PFSK-1 (cell line): Measurements from ENCODE around the gene TPH1.

Source experiments
- FOXP2 ChIP-seq: optimal IDR thresholded peaks from 2 replicates; pipeline ENCODE3; 2011; ENCODE audit warnings: borderline replicate concordance, control low read depth, inconsistent platforms; ENCODE audit not compliant: insufficient read depth; ENCODE audit errors: extremely low read length, extremely low read depth
- POLR2AphosphoS5 ChIP-seq: IDR thresholded peaks from 2 replicates; pipeline ENCODE4 v1.6.1; 2012; ENCODE audit warnings: low read depth, mild to moderate bottlenecking, control low read depth, low read length, moderate library complexity
- REST ChIP-seq, 2 experiments: IDR thresholded peaks; 2 replicates each; pipeline versions ENCODE4 v1.6.1 to v1.8.0; 2011 to 2012; ENCODE audit warnings: low read depth in 2 of 2, low read length in 2 of 2, control low read depth in 1 of 2, inconsistent platforms in 1 of 2, mild to moderate bottlenecking in 1 of 2, moderate library complexity in 1 of 2; ENCODE audit not compliant: insufficient read depth in 1 of 2
- SIN3A ChIP-seq: IDR thresholded peaks from 2 replicates; pipeline ENCODE4 v1.6.1; 2012; ENCODE audit warnings: mild to moderate bottlenecking, low read length, moderate library complexity, borderline replicate concordance; ENCODE audit not compliant: insufficient read depth
- TAF1 ChIP-seq: IDR thresholded peaks from 2 replicates; pipeline ENCODE4 v1.6.1; 2012; ENCODE audit warnings: low read length, control low read depth, borderline replicate concordance; ENCODE audit not compliant: insufficient read depth

Gene TPH1

GRCh38 chr11:18081551-18081950, 35.5 kb upstream of the TPH1 start:
- TF ChIP-seq TAF1 (no peak), SIN3A (no peak), REST (IDR thresholded peaks at IDR 0.05; ENCODE audit: insufficient read depth in 1 of 2, low read depth in 2 of 2, low read length in 2 of 2) (no peak), POLR2AphosphoS5 (no peak)

- TF ChIP-seq TAF1, result no peak
- TF ChIP-seq REST (IDR thresholded peaks at IDR 0.05; ENCODE audit: insufficient read depth in 1 of 2, low read depth in 2 of 2, low read length in 2 of 2), result no peak
- no peak for TF ChIP-seq SIN3A
- no peak for TF ChIP-seq FOXP2
- TF ChIP-seq POLR2AphosphoS5, result no peak
Measured at GRCh38 chr11:18080451-18080850, 34.4 kb upstream of the TPH1 start.

- no peak for TF ChIP-seq POLR2AphosphoS5
- TF ChIP-seq REST (IDR thresholded peaks at IDR 0.05; ENCODE audit: insufficient read depth in 1 of 2, low read depth in 2 of 2, low read length in 2 of 2), result no peak
- TF ChIP-seq TAF1, result no peak
- no peak for TF ChIP-seq SIN3A
- TF ChIP-seq FOXP2, result no peak
Measured at GRCh38 chr11:18078909-18079308, 32.8 kb upstream of the TPH1 start.

GRCh38 chr11:18075444-18075843, 29.4 kb upstream of the TPH1 start:
- no peak for TF ChIP-seq SIN3A
- TF ChIP-seq REST (IDR thresholded peaks at IDR 0.05; ENCODE audit: insufficient read depth in 1 of 2, low read depth in 2 of 2, low read length in 2 of 2), result no peak
- TF ChIP-seq FOXP2, result no peak
- no peak for TF ChIP-seq TAF1
- no peak for TF ChIP-seq POLR2AphosphoS5

GRCh38 chr11:18071098-18071705, 25.1 kb upstream of the TPH1 start:
- TF ChIP-seq FOXP2, result no peak
- TF ChIP-seq TAF1, result no peak
- no peak for TF ChIP-seq SIN3A
- no peak for TF ChIP-seq POLR2AphosphoS5
- TF ChIP-seq REST (IDR thresholded peaks at IDR 0.05; ENCODE audit: insufficient read depth in 1 of 2, low read depth in 2 of 2, low read length in 2 of 2), result no peak
